ENCODE measurements around the gene PLEKHG1.

The PLEKHG1 gene

GRCh38 chr6:150613269-150613668 is 13.6 kb downstream of the PLEKHG1 start:
- Histone ChIP-seq H3K4me2 (ENCODE audit: low read length) (no peak overlapping the region), H3K9ac (no peak overlapping the region), H3K27me3 (ENCODE audit: control insufficient read depth, insufficient read depth, low read length) (no peaks in the 10 kb centered on the region), H3K4me3 (ENCODE audit: low read depth, low read length) (no peak overlapping the region), H2AFZ (no peak overlapping the region), H3K4me1 (peaks cover 24% of the 10 kb centered on the region), H3K79me2 (peaks cover 58% of the 10 kb centered on the region), H3K27ac (no peak overlapping the region), H3K9me3 (ENCODE audit: control insufficient read depth, low read length) (no peaks in the 10 kb centered on the region), H3K36me3 (ENCODE audit: control insufficient read depth, insufficient read depth, low read length) (no peaks in the 10 kb centered on the region)
- TF ChIP-seq CTCF (IDR thresholded peaks at IDR 0.05): no peak

- H3K4me3 ChIP-seq (ENCODE audit: low read depth, low read length): no peak overlapping the region
- no peaks in the 10 kb centered on the region for H3K9me3 ChIP-seq (ENCODE audit: control insufficient read depth, low read length)
- H3K27ac ChIP-seq: no peak overlapping the region
- no peaks in the 10 kb centered on the region for H3K27me3 ChIP-seq (ENCODE audit: control insufficient read depth, insufficient read depth, low read length)
- H2AFZ ChIP-seq: no peak overlapping the region
- no peak overlapping the region for H3K9ac ChIP-seq
- H3K4me1 ChIP-seq: peaks cover 26% of the 10 kb centered on the region
- H3K79me2 ChIP-seq: peaks cover 51% of the 10 kb centered on the region
- no peaks in the 10 kb centered on the region for H3K36me3 ChIP-seq (ENCODE audit: control insufficient read depth, insufficient read depth, low read length)
- TF ChIP-seq CTCF (IDR thresholded peaks at IDR 0.05): no peak
- H3K4me2 ChIP-seq (ENCODE audit: low read length): no peak overlapping the region
These were observed 16.3 kb downstream of the PLEKHG1 start for GRCh38 chr6:150615967-150616366.

GRCh38 chr6:150616586-150616985 is 16.9 kb downstream of the PLEKHG1 start:
- Histone ChIP-seq H3K9me3 (ENCODE audit: control insufficient read depth, low read length) (no peaks in the 10 kb centered on the region), H3K4me1 (peaks cover 23% of the 10 kb centered on the region), H2AFZ (no peak overlapping the region), H3K79me2 (peaks cover 50% of the 10 kb centered on the region), H3K4me3 (ENCODE audit: low read depth, low read length) (no peak overlapping the region), H3K4me2 (ENCODE audit: low read length) (no peak overlapping the region), H3K9ac (no peak overlapping the region), H3K36me3 (ENCODE audit: control insufficient read depth, insufficient read depth, low read length) (no peaks in the 10 kb centered on the region), H3K27ac (no peak overlapping the region), H3K27me3 (ENCODE audit: control insufficient read depth, insufficient read depth, low read length) (no peaks in the 10 kb centered on the region)
- no peak for TF ChIP-seq CTCF (IDR thresholded peaks at IDR 0.05)

- no peak for TF ChIP-seq CTCF (IDR thresholded peaks at IDR 0.05)
- Histone ChIP-seq H3K4me2 (ENCODE audit: low read length) (peak overlapping the region; percentile 18), H3K27ac (peak overlapping the region; percentile 11), H3K9ac (no peak overlapping the region), H3K4me3 (ENCODE audit: low read depth, low read length) (no peak overlapping the region), H3K79me2 (peaks cover 50% of the 10 kb centered on the region), H3K4me1 (peaks cover 23% of the 10 kb centered on the region), H2AFZ (no peak overlapping the region), H3K9me3 (ENCODE audit: control insufficient read depth, low read length) (no peaks in the 10 kb centered on the region), H3K27me3 (ENCODE audit: control insufficient read depth, insufficient read depth, low read length) (no peaks in the 10 kb centered on the region), H3K36me3 (ENCODE audit: control insufficient read depth, insufficient read depth, low read length) (no peaks in the 10 kb centered on the region)
These were observed 17.4 kb downstream of the PLEKHG1 start for GRCh38 chr6:150617062-150617461.
